HG03342 (cell line): Measurements from ENCODE around the gene MAST1.
"Not testable (repeated sequence)": the region's sequence is repeated elsewhere in the genome, so short reads cannot be mapped to it uniquely, and the experiment has no call there.

ENCODE experiments used
- ATAC-seq: cut with Tn5 transposase; IDR thresholded peaks from one replicate; pipeline ENCODE4 v1.9.1; 2021; ENCODE audit warnings: mild to moderate bottlenecking, moderate library complexity; ENCODE audit not compliant: unreplicated experiment

The MAST1 gene

DNA sequence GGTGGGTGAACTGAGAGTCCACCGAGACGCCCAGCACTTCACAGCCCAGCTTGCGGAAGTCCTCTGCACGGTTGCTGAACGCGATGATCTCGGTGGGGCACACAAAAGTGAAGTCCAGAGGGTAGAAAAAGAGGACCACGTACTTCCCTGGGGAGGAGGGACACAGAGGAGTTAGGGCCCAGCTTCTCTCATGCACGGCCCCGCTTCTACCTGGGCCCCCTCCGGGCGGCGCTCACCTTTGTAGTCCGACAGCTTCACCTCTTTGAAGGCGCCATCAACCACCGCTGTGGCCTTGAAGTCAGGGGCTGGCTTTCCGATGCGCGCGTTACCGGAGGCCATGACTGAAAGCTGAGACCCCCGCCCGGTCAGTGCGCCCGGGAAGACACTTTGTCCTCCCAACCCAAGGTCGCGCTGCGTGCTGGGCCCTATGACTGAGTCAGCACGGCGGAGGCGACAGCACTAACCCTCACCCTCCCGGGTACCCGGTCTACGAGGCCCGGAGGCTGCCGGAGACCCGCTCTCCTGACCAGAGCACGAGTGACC is 37.3 kb upstream of the MAST1 start:
- no peak for ATAC-seq

DNA sequence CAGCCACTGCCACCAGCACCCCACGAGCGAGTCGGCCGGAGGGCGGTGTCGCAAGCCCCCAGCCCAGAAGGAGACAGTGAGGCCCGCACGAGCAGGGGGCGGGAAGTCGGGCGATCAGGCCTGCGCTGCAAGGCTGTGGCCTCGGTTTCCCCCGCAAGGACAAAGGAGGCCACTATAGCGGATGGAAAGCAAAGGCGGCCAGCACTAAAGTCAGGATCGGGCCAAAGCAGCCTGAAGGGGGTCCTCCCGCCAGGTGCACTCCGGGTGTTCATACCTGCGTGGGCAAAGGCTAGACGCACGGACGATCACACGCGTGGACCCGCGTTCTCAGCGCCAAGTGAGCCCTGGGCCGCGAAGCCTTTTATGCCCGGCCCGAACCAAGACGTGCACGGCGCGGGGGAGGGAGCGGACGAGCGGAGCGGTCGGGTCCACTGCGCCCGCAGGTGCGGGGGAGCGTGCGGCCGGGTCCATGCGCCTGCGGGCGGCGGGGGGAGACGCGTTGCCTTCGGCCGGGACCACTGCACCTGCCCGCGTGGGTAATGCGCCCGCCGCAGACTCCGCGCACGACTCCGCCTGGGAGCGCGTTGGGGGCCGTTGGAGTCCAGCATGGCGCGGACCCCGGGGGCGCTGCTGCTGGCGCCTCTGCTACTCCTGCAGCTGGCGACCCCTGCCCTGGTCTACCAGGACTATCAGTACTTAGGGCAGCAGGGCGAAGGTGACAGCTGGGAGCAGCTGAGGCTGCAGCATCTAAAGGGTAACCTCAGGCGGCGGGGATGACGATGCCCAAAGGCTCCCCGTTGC is 36.6 kb upstream of the MAST1 start, which contains the start of the genes PRDX2 and THSD8:
Gene PRDX2, minus strand, starts transcription at position 335 of the 801 bp plus-strand sequence. CDS start 539 bp downstream, outside the sequence.
Gene THSD8, plus strand, starts transcription at position 604 of the 801 bp plus-strand sequence. Its CDS starts 3 bp downstream, at position 607.
- ATAC-seq, result no peak

DNA sequence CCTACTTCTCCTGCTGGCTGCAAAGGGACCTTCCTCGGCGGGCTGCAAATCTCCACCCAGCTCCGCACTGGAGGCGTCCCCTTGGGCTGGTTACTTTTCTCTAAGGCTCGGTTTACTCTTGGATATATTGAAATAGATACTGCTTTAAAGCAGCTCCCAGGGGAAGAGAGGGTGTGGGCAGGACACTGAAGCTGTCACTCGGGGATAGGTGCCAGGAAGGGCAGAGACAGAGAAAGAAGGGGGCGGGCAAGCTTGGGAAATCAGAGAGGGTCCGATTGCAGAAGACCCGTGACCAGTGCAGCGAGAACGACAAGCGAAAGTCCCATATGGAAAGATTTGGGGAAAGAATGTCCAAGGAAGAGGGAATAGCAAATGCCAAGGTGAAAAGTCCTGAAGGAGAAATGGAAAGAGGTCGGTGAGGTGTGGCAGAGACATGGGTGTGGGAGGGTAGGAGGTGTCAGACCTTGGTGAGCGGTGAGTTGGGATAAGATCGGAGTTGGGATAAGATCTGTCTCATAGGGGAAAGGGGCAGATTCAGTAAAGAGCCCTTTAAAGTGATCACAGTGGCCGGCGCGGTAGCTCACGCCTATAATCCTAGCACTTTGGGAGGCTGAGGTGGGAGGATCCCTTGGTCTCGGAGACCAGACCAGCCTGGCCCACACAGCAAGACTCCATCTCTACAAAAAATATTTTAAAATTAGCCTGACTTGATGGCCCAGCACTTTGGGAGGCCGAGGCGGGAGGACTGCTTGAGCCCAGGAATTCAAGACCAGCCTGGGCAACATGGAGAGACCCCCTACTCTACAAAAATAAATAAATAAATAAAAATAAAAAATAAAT is 35.8 kb upstream of the MAST1 start:
- ATAC-seq, result no peak

DNA sequence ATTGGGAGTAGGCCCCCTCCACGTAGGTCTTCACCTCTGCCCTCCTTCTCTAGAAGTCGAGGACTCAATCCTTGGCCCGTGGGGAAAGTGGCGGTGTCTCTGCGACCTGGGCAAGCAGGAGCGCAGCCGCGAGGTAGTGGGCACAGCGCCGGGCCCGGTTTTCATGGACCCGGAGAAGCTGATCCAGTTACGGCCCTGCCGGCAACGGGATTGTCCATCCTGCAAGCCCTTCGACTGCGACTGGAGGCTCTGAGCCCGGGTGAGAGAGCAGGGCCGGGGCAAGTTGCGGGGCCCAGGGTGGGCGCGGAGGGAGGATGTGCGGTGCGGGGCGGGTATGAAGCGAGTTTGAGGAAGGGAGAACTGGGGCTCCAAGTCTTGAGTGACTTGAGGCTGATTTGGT is 34.3 kb upstream of the MAST1 start:
- no peak for ATAC-seq

DNA sequence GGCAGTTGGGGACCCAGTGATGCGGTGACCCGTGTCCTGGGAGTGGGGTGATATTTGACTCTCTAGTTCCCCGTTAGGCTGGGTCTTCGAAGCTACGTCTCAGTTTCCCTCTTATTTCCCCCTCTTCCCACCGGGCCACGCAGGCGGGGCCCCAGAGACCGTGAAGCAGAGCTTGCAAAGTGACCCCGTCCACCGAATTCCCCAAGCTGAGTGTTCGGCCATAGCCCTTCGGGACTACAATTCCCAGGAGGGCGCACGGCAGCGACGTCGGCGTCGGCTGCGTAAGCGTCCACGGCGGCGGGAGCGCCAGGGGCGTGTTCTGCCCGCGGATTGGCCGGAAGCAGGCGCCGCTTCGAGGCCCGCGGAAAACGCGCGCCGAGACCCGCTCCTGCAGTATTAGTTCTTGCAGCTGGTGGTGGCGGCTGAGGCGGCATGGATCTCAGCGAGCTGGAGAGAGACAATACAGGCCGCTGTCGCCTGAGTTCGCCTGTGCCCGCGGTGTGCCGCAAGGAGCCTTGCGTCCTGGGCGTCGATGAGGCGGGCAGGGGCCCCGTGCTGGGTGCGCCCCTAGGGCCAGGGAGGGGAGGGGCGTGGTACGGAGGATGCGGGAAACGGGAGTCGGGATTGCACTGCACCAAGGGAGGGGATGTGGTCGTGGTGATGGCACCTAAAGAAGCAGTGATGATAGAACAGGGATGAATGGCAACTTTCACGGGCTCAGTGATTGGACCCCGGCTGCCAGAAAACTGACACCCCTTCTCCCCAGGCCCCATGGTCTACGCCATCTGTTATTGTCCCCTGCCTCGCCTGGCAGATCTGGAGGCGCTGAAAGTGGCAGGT is 31.9 kb upstream of the MAST1 start, which contains the start of gene RNASEH2A:
Gene RNASEH2A, plus strand, starts transcription at position 343 of the 840 bp plus-strand sequence. Its CDS starts 90 bp downstream, at position 433.
- peak; percentile 80 for ATAC-seq

DNA sequence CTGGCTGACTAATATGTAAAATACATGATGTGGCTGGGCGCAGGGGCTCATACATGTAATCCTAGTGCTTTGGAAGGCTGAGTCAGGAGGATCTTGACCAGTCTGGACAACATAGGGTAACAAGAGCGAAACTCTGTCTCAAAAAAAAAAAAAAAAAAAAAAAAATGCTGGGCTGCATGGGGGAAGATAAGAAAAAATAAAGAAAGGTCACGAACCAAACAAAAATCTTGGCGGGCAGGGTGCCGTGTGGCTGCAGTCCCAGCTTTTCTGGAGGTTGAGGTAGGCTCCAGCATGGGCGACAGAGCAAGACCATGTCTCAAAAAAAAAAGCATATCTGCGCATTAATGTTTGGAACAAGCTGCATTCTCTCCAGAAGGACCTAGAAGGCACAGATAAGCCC is 23.2 kb upstream of the MAST1 start:
- no peak for ATAC-seq

DNA sequence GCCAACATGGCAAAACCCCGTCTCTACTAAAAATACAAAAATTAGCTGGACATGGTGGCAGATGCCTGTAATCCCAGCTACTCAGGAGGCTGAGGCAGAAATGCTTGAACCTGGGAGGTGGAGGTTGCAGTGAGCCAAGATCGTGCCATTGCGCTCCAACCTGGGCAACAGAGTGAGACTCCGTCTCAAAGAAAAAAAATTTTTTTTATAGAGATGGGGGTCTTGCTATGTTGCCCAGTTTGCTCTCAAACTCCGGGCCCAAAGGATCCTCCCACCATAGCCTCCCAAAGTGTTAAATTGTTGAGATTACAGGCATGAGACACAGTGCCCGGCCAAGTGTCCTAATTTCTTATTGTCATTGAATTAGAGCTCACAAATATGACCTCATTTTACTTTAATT is 21.1 kb upstream of the MAST1 start:
- not testable (repeated sequence) for ATAC-seq

DNA sequence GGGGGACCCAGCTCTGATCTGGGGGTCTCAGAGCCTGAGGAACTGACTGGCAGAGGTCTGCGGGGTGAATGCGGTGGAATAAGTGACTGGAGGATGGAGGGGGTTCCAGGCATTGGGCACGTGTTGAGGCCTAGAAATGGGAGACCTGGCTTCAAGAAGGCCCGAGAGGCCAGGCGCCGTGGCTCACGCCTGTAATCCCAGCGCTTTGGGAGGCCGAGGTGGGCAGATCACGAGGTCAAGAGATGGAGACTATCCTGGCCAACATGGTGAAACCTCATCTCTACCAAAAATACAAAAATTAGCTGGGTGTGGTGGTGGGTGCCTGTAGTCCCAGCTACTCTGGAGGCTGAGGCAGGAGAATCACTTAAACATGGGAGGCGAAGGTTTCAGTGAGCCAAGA is 20.5 kb upstream of the MAST1 start:
- not testable (repeated sequence) for ATAC-seq

DNA sequence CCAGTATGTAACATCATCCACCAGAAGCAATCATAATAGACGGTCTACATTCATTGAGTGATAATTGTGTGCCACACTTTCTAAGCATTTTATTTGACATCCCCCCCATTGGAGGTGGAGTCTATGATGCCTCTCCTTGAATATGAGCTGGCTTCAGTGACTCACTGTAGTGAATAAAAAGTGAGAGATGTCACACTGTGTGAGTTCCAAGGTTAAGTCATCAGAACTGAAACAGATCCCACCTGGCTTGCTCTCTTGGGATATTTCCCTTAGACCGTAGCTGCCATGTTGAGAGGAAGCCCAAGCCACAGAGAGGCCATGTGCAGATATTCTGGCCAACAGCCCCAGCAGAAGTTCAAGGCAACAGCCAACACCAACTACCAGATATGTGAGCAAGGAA is 16.6 kb upstream of the MAST1 start:
- ATAC-seq, result no peak

DNA sequence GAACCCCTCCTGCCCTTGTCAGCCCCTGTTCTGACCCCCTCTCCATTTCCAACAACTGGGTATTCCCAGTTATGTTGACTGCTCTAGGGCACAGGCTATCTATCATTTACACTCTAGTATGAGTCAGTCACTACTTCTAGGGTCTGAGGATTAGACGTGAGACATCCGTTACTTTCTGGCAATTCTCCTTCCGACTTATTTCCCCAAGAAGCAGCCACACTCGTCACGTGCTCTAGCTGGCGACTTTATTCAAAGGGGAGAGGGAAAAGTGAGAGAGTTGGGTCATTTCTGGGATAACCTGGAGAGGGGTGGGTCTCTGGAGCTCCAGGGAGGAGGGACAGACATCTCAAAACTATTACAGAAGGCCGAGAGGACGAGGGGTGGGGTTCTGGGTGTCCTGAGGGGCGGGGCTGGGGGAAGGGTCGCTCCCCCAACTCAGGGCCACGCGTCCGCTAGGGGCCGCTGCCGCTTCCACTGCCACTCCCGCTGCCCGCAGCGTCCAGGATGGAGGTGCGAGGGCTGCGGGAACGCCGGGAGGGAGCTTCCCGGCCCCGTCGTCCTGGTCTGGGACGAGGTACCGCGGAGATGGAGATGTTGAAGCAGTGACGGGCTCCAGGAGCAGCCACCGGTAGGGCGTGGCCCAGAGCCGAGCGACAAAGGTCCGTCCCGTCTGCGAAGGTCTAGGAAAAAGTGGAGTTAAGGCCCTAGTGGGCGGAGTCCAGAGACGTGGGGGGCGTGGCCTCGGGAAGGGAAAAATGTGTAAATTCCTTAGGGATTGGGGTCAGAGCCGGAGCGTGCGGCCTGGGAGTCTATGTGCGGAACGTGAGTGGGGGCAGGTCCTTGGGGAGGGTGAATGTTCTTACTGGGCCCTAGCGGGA is 12.8 kb upstream of the MAST1 start:
- no peak for ATAC-seq

DNA sequence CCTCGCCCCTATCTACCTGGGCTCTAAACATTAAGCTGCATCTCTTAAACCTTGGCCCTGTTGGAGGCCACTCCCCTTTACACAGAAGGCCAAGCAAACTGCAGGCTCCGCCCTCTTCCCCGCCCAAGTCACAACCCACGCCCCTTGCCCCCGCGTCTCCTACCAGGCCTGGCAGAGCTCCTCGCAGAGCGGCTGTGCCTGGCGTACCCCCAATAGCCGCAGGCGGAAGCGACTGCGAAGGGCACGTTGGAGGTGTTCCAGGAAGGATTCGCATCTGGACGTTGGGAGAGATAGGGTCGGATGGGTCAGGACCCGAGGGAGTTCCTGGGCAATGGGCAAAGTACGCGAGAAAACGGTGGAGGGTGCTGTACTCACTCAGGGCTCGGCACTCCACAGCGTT is 9.8 kb upstream of the MAST1 start:
- ATAC-seq, result no peak

DNA sequence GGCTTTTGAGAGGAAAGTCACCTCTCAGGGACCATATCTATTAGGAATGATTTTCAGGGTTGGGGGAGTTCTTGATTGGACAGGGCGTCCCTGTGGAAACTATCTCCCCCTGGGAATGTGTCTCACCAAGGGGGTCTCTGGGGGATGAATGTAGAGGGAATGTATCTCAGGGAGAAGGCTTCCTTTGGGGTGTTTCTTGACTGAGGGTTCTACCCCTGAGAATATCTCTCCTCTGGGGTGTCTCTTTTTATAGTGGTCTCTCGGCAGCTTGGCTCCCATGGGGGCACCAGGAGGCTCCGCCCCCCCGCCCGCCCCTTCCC is 4.9 kb upstream of the MAST1 start:
- no peak for ATAC-seq

DNA sequence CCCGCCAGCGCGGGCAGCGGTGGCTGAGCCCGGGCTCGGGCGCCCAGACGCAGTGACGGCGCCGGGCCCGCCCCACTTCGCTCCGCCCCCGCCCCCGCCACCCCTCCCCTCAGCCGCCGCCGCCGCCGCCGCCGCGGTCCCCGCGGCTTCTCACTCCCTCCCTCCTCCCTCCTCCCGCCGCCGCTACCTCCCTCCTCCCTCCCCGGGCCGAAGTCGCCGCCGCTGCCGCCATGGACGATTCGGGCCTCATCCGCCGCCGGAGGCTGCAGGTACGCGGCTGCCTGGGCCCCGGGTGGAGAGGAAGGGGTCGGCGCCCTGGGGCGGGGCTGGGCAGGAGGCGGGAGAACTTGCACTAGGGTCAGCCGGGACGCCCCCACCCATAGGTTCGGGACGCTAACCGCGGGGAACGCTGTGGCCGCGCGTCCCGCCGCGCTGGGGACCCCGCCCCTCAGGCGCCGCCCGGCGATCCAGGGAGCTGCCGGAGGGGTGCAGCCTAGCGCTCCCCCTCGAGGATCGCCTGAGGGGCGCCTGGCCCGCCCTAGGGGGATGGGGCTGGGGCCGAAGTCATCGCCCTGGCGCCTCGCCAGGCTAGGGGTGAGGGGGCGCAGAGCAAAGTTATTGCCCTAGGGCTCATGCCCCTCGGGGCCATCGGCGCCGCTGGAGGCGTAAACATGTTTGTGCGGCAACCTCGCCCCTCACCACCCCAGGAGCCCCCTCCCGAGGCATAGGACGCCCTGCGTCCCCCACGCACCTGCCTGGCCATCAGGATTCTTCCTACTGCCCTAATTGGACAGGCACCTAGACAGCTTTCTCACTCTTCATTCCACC is 4.4 kb upstream of the MAST1 start:
- no peak for ATAC-seq

DNA sequence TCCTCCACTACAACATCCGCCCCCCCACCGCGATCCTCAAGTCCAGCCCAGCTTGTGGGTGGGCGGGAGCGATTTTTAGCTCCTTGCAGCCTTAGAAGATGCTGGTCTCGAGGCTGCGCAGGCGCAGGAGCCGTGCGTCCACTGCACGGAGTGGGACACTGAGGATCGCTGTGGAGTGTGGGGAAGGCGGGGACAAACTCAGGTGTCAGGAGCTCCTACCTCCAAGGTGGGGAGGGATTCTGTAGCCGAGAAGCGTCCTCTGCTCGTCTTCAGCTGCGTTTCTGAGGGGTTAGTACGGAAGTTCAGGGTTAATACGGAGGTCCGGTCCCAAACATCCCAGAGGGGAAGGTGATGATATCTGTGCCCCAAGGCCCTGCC is 3.8 kb upstream of the MAST1 start, which contains the start of gene RTBDN:
Gene RTBDN, minus strand, starts transcription at position 14 of the 378 bp plus-strand sequence. CDS start 4,600 bp downstream, outside the sequence.
- no peak for ATAC-seq

DNA sequence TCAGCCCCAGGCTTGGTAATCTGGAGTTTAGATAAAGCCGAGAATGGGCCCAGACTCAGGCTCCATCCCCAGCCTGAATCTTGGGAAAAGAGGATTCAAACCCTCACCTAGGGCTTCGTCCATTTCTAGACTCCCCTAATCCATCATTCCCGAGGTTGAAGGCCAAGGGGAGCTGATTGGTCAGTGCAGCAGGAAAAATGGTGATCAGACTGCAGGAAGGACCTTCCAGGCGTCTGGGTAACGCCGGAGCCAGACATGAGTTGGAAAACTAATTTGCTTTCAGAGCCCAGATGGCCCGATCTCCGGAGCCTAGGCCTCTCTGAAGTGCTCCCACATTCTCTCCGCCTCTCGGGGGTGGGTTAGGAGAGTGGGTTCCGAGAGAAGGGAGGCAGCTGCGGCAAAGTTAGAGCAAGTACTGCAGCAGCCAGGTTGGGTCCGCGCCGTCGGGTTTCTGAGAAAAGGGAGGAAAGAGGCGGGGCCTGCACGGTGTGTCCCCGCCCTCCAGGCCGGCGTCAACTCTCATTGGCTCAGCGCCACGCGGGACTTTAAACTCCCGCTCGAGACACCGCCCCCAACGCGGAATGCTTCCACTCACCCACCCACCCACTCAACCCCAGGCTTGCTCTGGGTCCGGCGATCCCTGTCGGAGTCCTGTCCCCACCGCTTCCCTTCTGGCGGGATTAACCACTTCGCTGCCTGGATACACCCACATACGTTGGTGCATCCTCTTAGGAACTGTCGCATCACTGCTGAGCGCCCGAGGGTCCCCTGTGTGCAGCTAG is 3.1 kb upstream of the MAST1 start:
- no peak for ATAC-seq

DNA sequence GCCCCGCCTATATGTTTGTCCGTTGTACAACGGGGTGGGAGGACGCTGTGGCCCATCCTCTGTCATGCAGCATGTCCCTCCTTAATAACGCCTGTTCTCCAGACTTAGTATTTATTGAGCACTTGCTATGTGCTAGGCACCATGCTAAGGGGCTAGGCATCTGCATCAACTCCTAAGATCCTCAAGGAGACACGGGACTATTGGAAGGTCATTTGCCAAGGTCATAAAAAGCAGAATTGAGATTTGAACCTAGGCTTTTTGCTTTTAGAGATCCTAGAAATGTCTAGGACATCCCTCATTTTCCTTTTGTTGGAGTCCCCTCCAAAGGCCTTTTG is 1.8 kb upstream of the MAST1 start:
- ATAC-seq, result no peak

DNA sequence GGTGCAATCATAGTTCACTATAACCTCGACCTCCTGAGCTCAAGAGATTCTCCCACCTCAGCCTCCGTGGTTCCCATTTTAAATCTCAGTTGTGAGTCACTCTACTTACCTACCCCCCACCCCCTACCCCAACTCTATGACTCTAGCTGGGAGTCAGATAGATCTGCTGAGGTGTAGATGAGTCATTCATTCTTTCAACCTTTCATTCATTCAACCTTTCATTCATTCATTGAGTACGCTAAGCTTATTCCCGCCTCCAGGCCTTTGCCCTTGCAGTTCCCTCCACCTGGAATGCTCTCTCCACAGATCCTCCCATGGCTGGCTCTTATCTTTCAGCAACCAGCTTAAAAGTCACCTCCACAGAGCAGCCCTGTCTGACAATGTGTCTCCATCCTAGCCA is 1.1 kb upstream of the MAST1 start:
- ATAC-seq, result no peak
